Measurements from ENCODE around the gene ATP2A1.
"Not testable (repeated sequence)": the region's sequence is repeated elsewhere in the genome, so short reads cannot be mapped to it uniquely, and the experiment has no call there.

ATP2A1 gene

DNA sequence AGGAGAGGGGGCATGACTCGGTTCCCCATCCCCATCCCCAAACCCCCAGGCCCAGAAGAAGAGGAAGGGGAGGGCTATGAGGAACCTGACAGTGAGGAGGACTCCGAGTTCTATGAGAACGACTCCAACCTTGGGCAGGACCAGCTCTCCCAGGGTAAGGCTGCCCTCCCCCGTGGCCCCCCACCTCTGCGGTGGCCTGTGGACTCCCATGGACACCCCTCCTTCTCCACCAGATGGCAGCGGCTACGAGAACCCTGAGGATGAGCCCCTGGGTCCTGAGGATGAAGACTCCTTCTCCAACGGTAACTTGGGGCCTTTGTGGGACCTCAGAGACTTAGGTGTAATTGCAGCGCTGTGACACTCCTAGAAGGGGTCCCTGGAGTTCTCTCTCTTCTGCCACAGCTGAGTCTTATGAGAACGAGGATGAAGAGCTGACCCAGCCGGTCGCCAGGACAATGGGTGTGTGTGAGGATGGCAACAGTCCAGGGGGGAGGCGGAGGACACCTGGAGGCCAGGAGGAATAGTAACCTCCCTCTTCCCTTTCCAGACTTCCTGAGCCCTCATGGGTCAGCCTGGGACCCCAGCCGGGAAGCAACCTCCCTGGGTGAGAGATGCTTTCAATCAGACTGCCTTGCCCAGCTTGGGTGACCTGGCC lies 59.1 kb downstream of the ATP2A1 start:
- Histone ChIP-seq H2BK120ac (ENCODE audit: low read depth, low read length) (no peak overlapping the region), H3K36me3 (ENCODE audit: control insufficient read depth, insufficient read depth, low read length) (no peaks in the 10 kb centered on the region), H3K27me3 (ENCODE audit: insufficient read depth, low read length, poor library complexity) (no peaks in the 10 kb centered on the region), H3K79me2 (ENCODE audit: control insufficient read depth, insufficient read depth, low read length) (no peaks in the 10 kb centered on the region), H3K18ac (ENCODE audit: low read length) (no peak overlapping the region), H3K79me1 (ENCODE audit: low read length) (no peaks in the 10 kb centered on the region), H4K8ac (ENCODE audit: low read depth, low read length) (no peak overlapping the region), H2BK15ac (replicated peaks; ENCODE audit: low read depth) (no peak overlapping the region), H3K9ac (ENCODE audit: low read length) (no peak overlapping the region), H3K4me3 (ENCODE audit: low read length) (no peak overlapping the region), H3K27ac (ENCODE audit: low read depth, low read length) (no peak overlapping the region), H2AK5ac (ENCODE audit: low read length) (no peak overlapping the region), H3K4me2 (ENCODE audit: low read length) (no peak overlapping the region), H4K5ac (ENCODE audit: low read length) (no peak overlapping the region), H3K4ac (ENCODE audit: low read depth, low read length) (no peak overlapping the region), H3K4me1 (ENCODE audit: control insufficient read depth, low read depth, low read length) (no peaks in the 10 kb centered on the region), H3K56ac (ENCODE audit: low read length) (no peak overlapping the region), H2BK5ac (ENCODE audit: low read length) (no peak overlapping the region), H3K23ac (ENCODE audit: low read length) (no peak overlapping the region)
- WGBS (ENCODE audit: extremely low coverage, insufficient coverage, low lambda C conversion rate), result no CpG with 5 or more reads among the region's 14 CpGs
- no peak for DNase-seq

DNA sequence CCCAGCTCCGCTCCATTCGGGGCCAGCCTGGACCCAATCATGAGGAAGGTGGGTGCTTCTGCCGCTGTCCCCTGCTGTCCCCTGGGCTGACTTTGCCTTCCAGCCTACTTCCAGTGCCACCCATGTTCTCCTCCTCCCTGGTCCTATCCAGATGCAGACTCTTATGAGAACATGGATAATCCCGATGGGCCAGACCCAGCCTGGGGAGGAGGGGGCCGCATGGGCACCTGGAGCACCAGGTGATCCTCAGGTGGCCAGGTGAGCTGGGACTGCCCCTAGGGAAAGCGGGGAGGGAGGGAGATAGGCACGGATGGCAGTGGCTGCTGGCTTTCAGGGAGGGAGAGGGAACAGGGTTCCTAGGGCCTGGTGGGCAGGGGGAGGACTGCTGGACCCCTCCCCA lies 60.4 kb downstream of the ATP2A1 start:
- no CpG with 5 or more reads among the region's 7 CpGs for WGBS (ENCODE audit: extremely low coverage, insufficient coverage, low lambda C conversion rate)
- H3K4me3 ChIP-seq (ENCODE audit: low read length), result no peak overlapping the region
- H3K79me2 ChIP-seq (ENCODE audit: control insufficient read depth, insufficient read depth, low read length), result no peaks in the 10 kb centered on the region
- no peak overlapping the region for H3K9ac ChIP-seq (ENCODE audit: low read length)
- H2AK5ac ChIP-seq (ENCODE audit: low read length), result no peak overlapping the region
- H2BK15ac ChIP-seq (replicated peaks; ENCODE audit: low read depth), result no peak overlapping the region
- DNase-seq, result no peak
- no peak overlapping the region for H3K4me2 ChIP-seq (ENCODE audit: low read length)
- no peaks in the 10 kb centered on the region for H3K4me1 ChIP-seq (ENCODE audit: control insufficient read depth, low read depth, low read length)
- H3K18ac ChIP-seq (ENCODE audit: low read length), result no peak overlapping the region
- H3K23ac ChIP-seq (ENCODE audit: low read length), result no peak overlapping the region
- H3K4ac ChIP-seq (ENCODE audit: low read depth, low read length), result no peak overlapping the region
- no peak overlapping the region for H3K27ac ChIP-seq (ENCODE audit: low read depth, low read length)
- no peaks in the 10 kb centered on the region for H3K79me1 ChIP-seq (ENCODE audit: low read length)
- no peaks in the 10 kb centered on the region for H3K27me3 ChIP-seq (ENCODE audit: insufficient read depth, low read length, poor library complexity)
- H3K36me3 ChIP-seq (ENCODE audit: control insufficient read depth, insufficient read depth, low read length), result no peaks in the 10 kb centered on the region
- H4K5ac ChIP-seq (ENCODE audit: low read length), result no peak overlapping the region
- no peak overlapping the region for H3K56ac ChIP-seq (ENCODE audit: low read length)
- H2BK5ac ChIP-seq (ENCODE audit: low read length), result no peak overlapping the region
- H4K8ac ChIP-seq (ENCODE audit: low read depth, low read length), result no peak overlapping the region
- no peak overlapping the region for H2BK120ac ChIP-seq (ENCODE audit: low read depth, low read length)

DNA sequence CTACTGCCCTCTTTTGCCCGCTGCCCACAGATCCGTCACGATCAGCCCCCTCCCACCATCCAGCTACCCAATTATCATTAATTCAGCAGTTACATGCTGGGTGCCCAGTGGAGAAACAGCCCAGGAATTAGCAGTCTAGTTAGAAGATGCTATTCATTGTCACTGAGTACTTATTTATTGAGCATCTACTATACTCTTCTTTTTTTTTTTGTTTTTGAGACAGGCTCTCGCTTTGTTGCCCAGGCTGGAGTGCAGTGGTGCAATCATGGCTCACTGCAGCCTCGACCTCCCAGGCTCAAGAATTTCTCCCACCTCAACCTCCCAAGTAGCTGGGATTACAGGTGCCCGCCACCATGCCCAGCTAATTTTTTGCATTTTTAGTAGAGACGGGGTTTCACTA lies 61.5 kb downstream of the ATP2A1 start:
- not testable (repeated sequence) for H2AK5ac ChIP-seq (ENCODE audit: low read length); H3K4ac ChIP-seq (ENCODE audit: low read depth, low read length); H3K4me3 ChIP-seq (ENCODE audit: low read length); H3K56ac ChIP-seq (ENCODE audit: low read length); H3K27ac ChIP-seq (ENCODE audit: low read depth, low read length); H3K4me2 ChIP-seq (ENCODE audit: low read length); H2BK120ac ChIP-seq (ENCODE audit: low read depth, low read length); H2BK15ac ChIP-seq (replicated peaks; ENCODE audit: low read depth); DNase-seq; H3K27me3 ChIP-seq (ENCODE audit: insufficient read depth, low read length, poor library complexity); H4K5ac ChIP-seq (ENCODE audit: low read length); H3K4me1 ChIP-seq (ENCODE audit: control insufficient read depth, low read depth, low read length); H4K8ac ChIP-seq (ENCODE audit: low read depth, low read length); H3K36me3 ChIP-seq (ENCODE audit: control insufficient read depth, insufficient read depth, low read length); H2BK5ac ChIP-seq (ENCODE audit: low read length); H3K23ac ChIP-seq (ENCODE audit: low read length); H3K79me1 ChIP-seq (ENCODE audit: low read length); H3K79me2 ChIP-seq (ENCODE audit: control insufficient read depth, insufficient read depth, low read length); H3K9ac ChIP-seq (ENCODE audit: low read length); H3K18ac ChIP-seq (ENCODE audit: low read length)
- WGBS (ENCODE audit: extremely low coverage, insufficient coverage, low lambda C conversion rate), result no CpG with 5 or more reads among the region's 7 CpGs

DNA sequence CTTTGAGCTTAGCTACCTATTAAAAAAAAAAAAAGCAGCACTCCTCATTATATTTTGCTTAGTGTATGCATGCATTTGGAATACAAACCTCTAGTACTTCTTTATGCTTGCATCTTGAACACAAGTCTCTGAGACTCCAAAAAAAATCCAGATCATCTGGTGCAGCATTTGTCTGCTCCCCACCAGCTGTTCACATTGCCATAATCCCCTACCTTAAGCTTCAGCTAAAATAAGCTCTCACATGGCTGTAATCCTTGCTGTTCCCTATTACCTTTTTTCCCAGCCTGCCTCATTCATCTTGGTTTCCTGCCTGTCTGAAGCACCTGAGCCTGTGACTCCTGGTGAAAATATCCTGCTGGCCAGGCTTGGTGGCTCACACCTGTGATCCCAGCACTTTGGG lies 65.0 kb downstream of the ATP2A1 start:
- Histone ChIP-seq H3K4me2 (ENCODE audit: low read length) (no peak overlapping the region), H3K23ac (ENCODE audit: low read length) (no peak overlapping the region), H3K9ac (ENCODE audit: low read length) (no peak overlapping the region), H2BK15ac (replicated peaks; ENCODE audit: low read depth) (no peak overlapping the region), H4K8ac (ENCODE audit: low read depth, low read length) (no peak overlapping the region), H3K18ac (ENCODE audit: low read length) (no peak overlapping the region), H2BK120ac (ENCODE audit: low read depth, low read length) (no peak overlapping the region), H3K56ac (ENCODE audit: low read length) (no peak overlapping the region), H3K4ac (ENCODE audit: low read depth, low read length) (no peak overlapping the region), H3K36me3 (ENCODE audit: control insufficient read depth, insufficient read depth, low read length) (no peaks in the 10 kb centered on the region), H3K27me3 (ENCODE audit: insufficient read depth, low read length, poor library complexity) (no peaks in the 10 kb centered on the region), H3K4me1 (ENCODE audit: control insufficient read depth, low read depth, low read length) (no peaks in the 10 kb centered on the region), H3K79me1 (ENCODE audit: low read length) (no peaks in the 10 kb centered on the region), H3K79me2 (ENCODE audit: control insufficient read depth, insufficient read depth, low read length) (no peaks in the 10 kb centered on the region), H3K27ac (ENCODE audit: low read depth, low read length) (no peak overlapping the region), H3K4me3 (ENCODE audit: low read length) (no peak overlapping the region), H4K5ac (ENCODE audit: low read length) (no peak overlapping the region), H2BK5ac (ENCODE audit: low read length) (no peak overlapping the region), H2AK5ac (ENCODE audit: low read length) (no peak overlapping the region)
- no peak for DNase-seq

DNA sequence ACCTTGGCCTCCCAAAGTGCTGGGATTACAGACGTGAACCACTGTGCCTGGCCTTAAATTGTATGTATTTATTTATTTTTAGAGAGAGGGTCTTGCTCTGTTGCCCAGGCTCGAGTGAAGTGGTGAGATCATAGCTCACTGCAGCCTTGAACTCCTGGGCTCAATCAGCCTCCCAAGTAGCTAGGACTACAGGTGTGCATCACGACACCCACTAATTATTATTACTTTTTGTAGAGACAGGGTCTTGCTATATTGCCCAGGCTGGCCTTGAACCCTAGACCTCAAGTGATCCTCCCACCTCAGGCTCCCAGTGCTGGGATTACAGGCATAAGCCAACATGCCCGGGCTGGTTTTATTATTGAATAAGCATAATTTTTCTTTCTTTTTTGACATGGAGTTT lies 68.4 kb downstream of the ATP2A1 start:
- H3K27ac ChIP-seq (ENCODE audit: low read depth, low read length), result no peak overlapping the region
- no peak overlapping the region for H2AK5ac ChIP-seq (ENCODE audit: low read length)
- DNase-seq, result no peak
- H2BK120ac ChIP-seq (ENCODE audit: low read depth, low read length), result no peak overlapping the region
- no peak overlapping the region for H3K4me3 ChIP-seq (ENCODE audit: low read length)
- H3K4me2 ChIP-seq (ENCODE audit: low read length), result no peak overlapping the region
- no peaks in the 10 kb centered on the region for H3K36me3 ChIP-seq (ENCODE audit: control insufficient read depth, insufficient read depth, low read length)
- no peak overlapping the region for H2BK15ac ChIP-seq (replicated peaks; ENCODE audit: low read depth)
- no peak overlapping the region for H3K56ac ChIP-seq (ENCODE audit: low read length)
- H3K4me1 ChIP-seq (ENCODE audit: control insufficient read depth, low read depth, low read length), result no peaks in the 10 kb centered on the region
- peaks cover 5% of the 10 kb centered on the region for H3K79me2 ChIP-seq (ENCODE audit: control insufficient read depth, insufficient read depth, low read length)
- H3K9ac ChIP-seq (ENCODE audit: low read length), result no peak overlapping the region
- H3K79me1 ChIP-seq (ENCODE audit: low read length), result peaks cover 3% of the 10 kb centered on the region
- no peak overlapping the region for H4K5ac ChIP-seq (ENCODE audit: low read length)
- no peak overlapping the region for H3K4ac ChIP-seq (ENCODE audit: low read depth, low read length)
- H2BK5ac ChIP-seq (ENCODE audit: low read length), result no peak overlapping the region
- no peak overlapping the region for H4K8ac ChIP-seq (ENCODE audit: low read depth, low read length)
- H3K18ac ChIP-seq (ENCODE audit: low read length), result no peak overlapping the region
- WGBS (ENCODE audit: extremely low coverage, insufficient coverage, low lambda C conversion rate), result no CpG with 5 or more reads among the region's 4 CpGs
- no peaks in the 10 kb centered on the region for H3K27me3 ChIP-seq (ENCODE audit: insufficient read depth, low read length, poor library complexity)
- H3K23ac ChIP-seq (ENCODE audit: low read length), result no peak overlapping the region

Measured in mesendoderm (in vitro differentiated cells).